GM12878 (cell line): ENCODE results near the gene SAMD1. TPM values are rescaled to one million over a fixed set of nuclear protein-coding genes. Genes with fewer than 3 reads are reported as not detected.

Source experiments
- BMI1 ChIP-seq: fragments of 450-650 bp; IDR thresholded peaks from 2 replicates; pipeline ENCODE4 v1.6.1; 2016; ENCODE audit warnings: mild to moderate bottlenecking, moderate library complexity, borderline replicate concordance
- CBX3 ChIP-seq: fragments of 200-600 bp; sonication (generic); IDR thresholded peaks from 2 replicates; pipeline ENCODE4 v1.6.1; 2016; ENCODE audit warnings: low read depth, borderline replicate concordance
- CEBPB ChIP-seq, 2 experiments: fragments of 150-350 bp in 1 of 2; IDR thresholded peaks; 2 replicates each; pipeline ENCODE4 v1.6.1; 2012 to 2014; ENCODE audit warnings: low read depth in 2 of 2, low read length in 2 of 2, borderline replicate concordance in 1 of 2, inconsistent platforms in 1 of 2
- CHD4 ChIP-seq: fragments of 200-600 bp; sonication (generic); IDR thresholded peaks from 2 replicates; pipeline ENCODE4 v1.6.1; 2016; ENCODE audit warnings: mild to moderate bottlenecking
- ESRRA ChIP-seq: IDR thresholded peaks from 2 replicates; pipeline ENCODE4 v1.6.1; 2012; ENCODE audit warnings: mild to moderate bottlenecking, low read length, improper control_type of control experiment
- JUNB ChIP-seq: IDR thresholded peaks from 2 replicates; pipeline ENCODE4 v1.6.1; 2016; ENCODE audit warnings: antibody characterized with exemption, mild to moderate bottlenecking
- RBBP5 ChIP-seq: fragments of 200-600 bp; sonication (generic); conservative IDR thresholded peaks from 2 replicates; pipeline ENCODE4 v1.6.1; 2016
- RFX5 ChIP-seq: IDR thresholded peaks from 2 replicates; pipeline ENCODE4 v1.6.1; 2011; ENCODE audit warnings: low read depth, low read length, improper control_type of control experiment
- RUNX3 ChIP-seq: IDR thresholded peaks from 2 replicates; pipeline ENCODE4 v1.6.1; 2012; ENCODE audit warnings: low read length, inconsistent platforms
- TCF3 ChIP-seq: IDR thresholded peaks from 2 replicates; pipeline ENCODE4 v1.6.1; 2012; ENCODE audit warnings: low read depth, mild to moderate bottlenecking, low read length, borderline replicate concordance; ENCODE audit not compliant: insufficient read depth
- YY1 ChIP-seq: IDR thresholded peaks from 2 replicates; pipeline ENCODE4 v1.6.1; 2011; ENCODE audit warnings: low read depth, mild to moderate bottlenecking, low read length
- ZBED1 ChIP-seq: IDR thresholded peaks from 2 replicates; pipeline ENCODE4 v1.6.1; 2016; ENCODE audit warnings: borderline replicate concordance
- ZNF24 ChIP-seq: fragments of 450-650 bp; IDR thresholded peaks from 2 replicates; pipeline ENCODE4 v1.6.1; 2017; ENCODE audit warnings: antibody characterized with exemption, mild to moderate bottlenecking
- polyA plus RNA-seq, 11 experiments: library from polyadenylated mRNA; depleted of rRNA in 4 of 11; unstranded in 6 of 11; stranded (reverse) in 5 of 11; fragments of >200 nt; fragmentation: Nextera tagmentation in 4 of 11; fragmentation: Illumina TruSeq in 1 of 11; extraction: Ambion mirVana in 4 of 11; extraction: Trizol in 1 of 11; gene quantifications; 1 replicate in 1 of 11; 2 replicates in 10 of 11; pipeline versions ENCODE4 v1.2.1 to v1.2.3, GENCODE V29; 2011 to 2016; ENCODE audit warnings: inconsistent platforms in 2 of 11, missing spikeins in 2 of 11, low read depth in 1 of 11
- total RNA-seq, 4 experiments: library from RNA; depleted of rRNA in 3 of 4; stranded (reverse); fragments of >200 nt in 3 of 4; fragmentation: Illumina TruSeq in 1 of 4; extraction: Trizol in 1 of 4; gene quantifications; 2 replicates each; pipeline versions ENCODE4 v1.2.1 to v1.2.3, GENCODE V29; 2013 to 2021
- TF ChIP-seq, protein P1 (sequence below): fragments of 450-650 bp; IDR thresholded peaks from 2 replicates; pipeline ENCODE4 v1.6.1; 2018; ENCODE audit warnings: mild to moderate bottlenecking, low read depth, moderate library complexity; ENCODE audit not compliant: partially characterized antibody
- TF ChIP-seq, protein P2 (sequence below): IDR thresholded peaks from 2 replicates; pipeline ENCODE4 v1.6.1; 2012; ENCODE audit warnings: low read depth, low read length, improper control_type of control experiment
- TF ChIP-seq, protein P3 (sequence below): fragments of 450-650 bp; IDR thresholded peaks from 2 replicates; pipeline ENCODE4 v1.6.1; 2017; ENCODE audit warnings: antibody characterized with exemption, mild to moderate bottlenecking, moderate library complexity
- TF ChIP-seq, protein P4 (sequence below): IDR thresholded peaks from 2 replicates; pipeline ENCODE4 v1.6.1; 2011; ENCODE audit warnings: borderline replicate concordance, low read depth, mild to moderate bottlenecking, moderate library complexity, low read length; ENCODE audit not compliant: insufficient read depth, poor library complexity, severe bottlenecking
- TF ChIP-seq, protein P5 (sequence below): fragments of 450-650 bp; IDR thresholded peaks from 2 replicates; pipeline ENCODE4 v1.6.1; 2016; ENCODE audit warnings: mild to moderate bottlenecking, moderate library complexity, borderline replicate concordance

SAMD1 gene
- total and polyA plus RNA-seq, 10 of the 15 experiments (the other 5 are each of a cell fraction or from before 2014, with no cell fraction given), result 3.0 to 71.7 (median 19.3) TPM

DNA sequence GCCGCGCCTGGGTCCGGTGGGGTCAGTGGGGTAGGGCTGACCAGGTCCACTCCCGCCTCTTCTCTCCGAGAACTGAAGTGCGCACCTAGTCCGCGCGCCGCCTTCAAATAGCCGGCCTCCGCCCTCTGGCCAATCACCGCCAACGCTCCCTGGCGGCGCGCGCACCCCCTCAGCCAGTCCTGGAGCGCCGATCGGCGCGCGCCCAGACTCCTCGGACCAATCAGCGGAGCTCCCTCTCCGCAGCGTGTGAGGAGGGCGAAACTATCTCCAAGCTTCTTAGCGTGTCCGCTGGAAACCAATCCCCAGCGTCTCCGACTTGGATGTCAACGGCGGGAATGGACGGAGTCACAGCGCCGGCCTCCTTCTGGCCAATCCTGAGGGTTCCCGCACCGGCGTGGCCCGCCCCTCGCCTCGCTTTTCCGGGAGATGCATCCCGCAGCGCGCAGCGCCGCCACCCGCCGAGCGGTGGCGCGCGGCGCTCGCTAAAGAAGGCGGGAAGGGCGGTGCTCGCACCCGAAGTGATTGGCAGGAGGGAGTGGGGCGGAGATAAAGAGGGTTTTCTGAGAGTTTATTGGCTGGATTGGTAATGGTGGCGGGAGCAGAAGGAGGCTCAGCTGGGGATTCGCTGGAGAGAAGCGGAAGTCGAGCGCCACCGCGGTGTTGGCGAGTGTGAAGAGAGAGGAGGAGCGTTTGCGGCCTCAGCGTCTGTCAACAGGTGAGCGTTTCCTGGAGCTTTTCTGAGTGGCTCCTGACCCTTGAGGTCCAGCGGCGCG is 46.1 kb upstream of the SAMD1 start, which contains the start of gene ASF1B (continued):
- TF ChIP-seq, protein P1, sequence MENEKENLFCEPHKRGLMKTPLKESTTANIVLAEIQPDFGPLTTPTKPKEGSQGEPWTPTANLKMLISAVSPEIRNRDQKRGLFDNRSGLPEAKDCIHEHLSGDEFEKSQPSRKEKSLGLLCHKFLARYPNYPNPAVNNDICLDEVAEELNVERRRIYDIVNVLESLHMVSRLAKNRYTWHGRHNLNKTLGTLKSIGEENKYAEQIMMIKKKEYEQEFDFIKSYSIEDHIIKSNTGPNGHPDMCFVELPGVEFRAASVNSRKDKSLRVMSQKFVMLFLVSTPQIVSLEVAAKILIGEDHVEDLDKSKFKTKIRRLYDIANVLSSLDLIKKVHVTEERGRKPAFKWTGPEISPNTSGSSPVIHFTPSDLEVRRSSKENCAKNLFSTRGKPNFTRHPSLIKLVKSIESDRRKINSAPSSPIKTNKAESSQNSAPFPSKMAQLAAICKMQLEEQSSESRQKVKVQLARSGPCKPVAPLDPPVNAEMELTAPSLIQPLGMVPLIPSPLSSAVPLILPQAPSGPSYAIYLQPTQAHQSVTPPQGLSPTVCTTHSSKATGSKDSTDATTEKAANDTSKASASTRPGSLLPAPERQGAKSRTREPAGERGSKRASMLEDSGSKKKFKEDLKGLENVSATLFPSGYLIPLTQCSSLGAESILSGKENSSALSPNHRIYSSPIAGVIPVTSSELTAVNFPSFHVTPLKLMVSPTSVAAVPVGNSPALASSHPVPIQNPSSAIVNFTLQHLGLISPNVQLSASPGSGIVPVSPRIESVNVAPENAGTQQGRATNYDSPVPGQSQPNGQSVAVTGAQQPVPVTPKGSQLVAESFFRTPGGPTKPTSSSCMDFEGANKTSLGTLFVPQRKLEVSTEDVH, result no peak
- TF ChIP-seq RUNX3, result peak; percentile 31
- no peak for TF ChIP-seq CHD4
- TF ChIP-seq, protein P2, sequence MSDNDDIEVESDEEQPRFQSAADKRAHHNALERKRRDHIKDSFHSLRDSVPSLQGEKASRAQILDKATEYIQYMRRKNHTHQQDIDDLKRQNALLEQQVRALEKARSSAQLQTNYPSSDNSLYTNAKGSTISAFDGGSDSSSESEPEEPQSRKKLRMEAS, result peak; percentile 33; the same call in 1 of the 2 replicates
- TF ChIP-seq ESRRA, result peak; percentile 71; the same call in 1 of the 2 replicates
- TF ChIP-seq, protein P3, sequence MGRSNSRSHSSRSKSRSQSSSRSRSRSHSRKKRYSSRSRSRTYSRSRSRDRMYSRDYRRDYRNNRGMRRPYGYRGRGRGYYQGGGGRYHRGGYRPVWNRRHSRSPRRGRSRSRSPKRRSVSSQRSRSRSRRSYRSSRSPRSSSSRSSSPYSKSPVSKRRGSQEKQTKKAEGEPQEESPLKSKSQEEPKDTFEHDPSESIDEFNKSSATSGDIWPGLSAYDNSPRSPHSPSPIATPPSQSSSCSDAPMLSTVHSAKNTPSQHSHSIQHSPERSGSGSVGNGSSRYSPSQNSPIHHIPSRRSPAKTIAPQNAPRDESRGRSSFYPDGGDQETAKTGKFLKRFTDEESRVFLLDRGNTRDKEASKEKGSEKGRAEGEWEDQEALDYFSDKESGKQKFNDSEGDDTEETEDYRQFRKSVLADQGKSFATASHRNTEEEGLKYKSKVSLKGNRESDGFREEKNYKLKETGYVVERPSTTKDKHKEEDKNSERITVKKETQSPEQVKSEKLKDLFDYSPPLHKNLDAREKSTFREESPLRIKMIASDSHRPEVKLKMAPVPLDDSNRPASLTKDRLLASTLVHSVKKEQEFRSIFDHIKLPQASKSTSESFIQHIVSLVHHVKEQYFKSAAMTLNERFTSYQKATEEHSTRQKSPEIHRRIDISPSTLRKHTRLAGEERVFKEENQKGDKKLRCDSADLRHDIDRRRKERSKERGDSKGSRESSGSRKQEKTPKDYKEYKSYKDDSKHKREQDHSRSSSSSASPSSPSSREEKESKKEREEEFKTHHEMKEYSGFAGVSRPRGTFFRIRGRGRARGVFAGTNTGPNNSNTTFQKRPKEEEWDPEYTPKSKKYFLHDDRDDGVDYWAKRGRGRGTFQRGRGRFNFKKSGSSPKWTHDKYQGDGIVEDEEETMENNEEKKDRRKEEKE, result no peak
- TF ChIP-seq YY1, result peak; percentile 7; the same call in 1 of the 2 replicates
- no peak for TF ChIP-seq CEBPB (IDR thresholded peaks at IDR 0.05; ENCODE audit: borderline replicate concordance in 1 of 2, low read depth in 2 of 2, low read length in 2 of 2)
- TF ChIP-seq ZNF24, result no peak
- TF ChIP-seq, protein P4, sequence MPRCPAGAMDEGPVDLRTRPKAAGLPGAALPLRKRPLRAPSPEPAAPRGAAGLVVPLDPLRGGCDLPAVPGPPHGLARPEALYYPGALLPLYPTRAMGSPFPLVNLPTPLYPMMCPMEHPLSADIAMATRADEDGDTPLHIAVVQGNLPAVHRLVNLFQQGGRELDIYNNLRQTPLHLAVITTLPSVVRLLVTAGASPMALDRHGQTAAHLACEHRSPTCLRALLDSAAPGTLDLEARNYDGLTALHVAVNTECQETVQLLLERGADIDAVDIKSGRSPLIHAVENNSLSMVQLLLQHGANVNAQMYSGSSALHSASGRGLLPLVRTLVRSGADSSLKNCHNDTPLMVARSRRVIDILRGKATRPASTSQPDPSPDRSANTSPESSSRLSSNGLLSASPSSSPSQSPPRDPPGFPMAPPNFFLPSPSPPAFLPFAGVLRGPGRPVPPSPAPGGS, result no peak
- no peak for TF ChIP-seq JUNB
- TF ChIP-seq, protein P5, sequence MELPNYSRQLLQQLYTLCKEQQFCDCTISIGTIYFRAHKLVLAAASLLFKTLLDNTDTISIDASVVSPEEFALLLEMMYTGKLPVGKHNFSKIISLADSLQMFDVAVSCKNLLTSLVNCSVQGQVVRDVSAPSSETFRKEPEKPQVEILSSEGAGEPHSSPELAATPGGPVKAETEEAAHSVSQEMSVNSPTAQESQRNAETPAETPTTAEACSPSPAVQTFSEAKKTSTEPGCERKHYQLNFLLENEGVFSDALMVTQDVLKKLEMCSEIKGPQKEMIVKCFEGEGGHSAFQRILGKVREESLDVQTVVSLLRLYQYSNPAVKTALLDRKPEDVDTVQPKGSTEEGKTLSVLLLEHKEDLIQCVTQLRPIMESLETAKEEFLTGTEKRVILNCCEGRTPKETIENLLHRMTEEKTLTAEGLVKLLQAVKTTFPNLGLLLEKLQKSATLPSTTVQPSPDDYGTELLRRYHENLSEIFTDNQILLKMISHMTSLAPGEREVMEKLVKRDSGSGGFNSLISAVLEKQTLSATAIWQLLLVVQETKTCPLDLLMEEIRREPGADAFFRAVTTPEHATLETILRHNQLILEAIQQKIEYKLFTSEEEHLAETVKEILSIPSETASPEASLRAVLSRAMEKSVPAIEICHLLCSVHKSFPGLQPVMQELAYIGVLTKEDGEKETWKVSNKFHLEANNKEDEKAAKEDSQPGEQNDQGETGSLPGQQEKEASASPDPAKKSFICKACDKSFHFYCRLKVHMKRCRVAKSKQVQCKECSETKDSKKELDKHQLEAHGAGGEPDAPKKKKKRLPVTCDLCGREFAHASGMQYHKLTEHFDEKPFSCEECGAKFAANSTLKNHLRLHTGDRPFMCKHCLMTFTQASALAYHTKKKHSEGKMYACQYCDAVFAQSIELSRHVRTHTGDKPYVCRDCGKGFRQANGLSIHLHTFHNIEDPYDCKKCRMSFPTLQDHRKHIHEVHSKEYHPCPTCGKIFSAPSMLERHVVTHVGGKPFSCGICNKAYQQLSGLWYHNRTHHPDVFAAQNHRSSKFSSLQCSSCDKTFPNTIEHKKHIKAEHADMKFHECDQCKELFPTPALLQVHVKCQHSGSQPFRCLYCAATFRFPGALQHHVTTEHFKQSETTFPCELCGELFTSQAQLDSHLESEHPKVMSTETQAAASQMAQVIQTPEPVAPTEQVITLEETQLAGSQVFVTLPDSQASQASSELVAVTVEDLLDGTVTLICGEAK, result peak; percentile 83; the same call in 1 of the 2 replicates
- TF ChIP-seq ZBED1, result no peak
- TF ChIP-seq RBBP5, result no peak
- no peak for TF ChIP-seq BMI1
- TF ChIP-seq CBX3, result no peak
- 0 out of 2 replicates have a peak, but pooled peaks have one; percentile 60 for TF ChIP-seq TCF3
- TF ChIP-seq RFX5, result peak; percentile 89
